Mesendoderm (in vitro differentiated cells): ENCODE results near the gene PIGH.
"Not testable (repeated sequence)": the region's sequence is repeated elsewhere in the genome, so short reads cannot be mapped to it uniquely, and the experiment has no call there.

ENCODE experiments used
- DNase-seq: peaks from one replicate; pipeline ENCODE4 v3.0.0; 2013
- H2AK5ac ChIP-seq: 2 replicates; pipeline ENCODE4 v1.6.1; 2013; ENCODE audit warnings: low read length, inconsistent platforms
- H2BK120ac ChIP-seq: 2 replicates; pipeline ENCODE4 v1.6.1; 2013; ENCODE audit warnings: low read depth, mild to moderate bottlenecking, low read length, moderate library complexity, mixed read lengths
- H2BK15ac ChIP-seq: replicated peaks from 2 replicates; pipeline ENCODE4 v1.6.1; 2013; ENCODE audit warnings: low read depth, mild to moderate bottlenecking, moderate library complexity
- H2BK5ac ChIP-seq: 2 replicates; pipeline ENCODE4 v1.6.1; 2013; ENCODE audit warnings: low read length, inconsistent platforms
- H3K18ac ChIP-seq: 2 replicates; pipeline ENCODE4 v1.6.1; 2013; ENCODE audit warnings: mild to moderate bottlenecking, low read length, mixed read lengths
- H3K23ac ChIP-seq: one replicate; pipeline ENCODE4 v1.6.1; 2013; ENCODE audit warnings: low read length
- H3K27ac ChIP-seq: 2 replicates; pipeline ENCODE4 v1.5.1; 2013; ENCODE audit warnings: low read depth, mild to moderate bottlenecking, inconsistent platforms, low read length, moderate library complexity
- H3K27me3 ChIP-seq: 2 replicates; pipeline ENCODE4 v1.6.1; 2013; ENCODE audit warnings: low read length, control low read depth, mild to moderate bottlenecking, inconsistent platforms; ENCODE audit not compliant: insufficient read depth, poor library complexity
- H3K36me3 ChIP-seq: 2 replicates; pipeline ENCODE4 v1.6.1; 2013; ENCODE audit warnings: low read length, inconsistent platforms; ENCODE audit not compliant: control insufficient read depth, insufficient read depth
- H3K4ac ChIP-seq: one replicate; pipeline ENCODE4 v1.6.1; 2013; ENCODE audit warnings: low read depth, mild to moderate bottlenecking, low read length, moderate library complexity
- H3K4me1 ChIP-seq: 2 replicates; pipeline ENCODE4 v1.6.1; 2013; ENCODE audit warnings: low read depth, low read length, inconsistent platforms; ENCODE audit not compliant: control insufficient read depth
- H3K4me2 ChIP-seq: 2 replicates; pipeline ENCODE4 v1.6.1; 2013; ENCODE audit warnings: low read length
- H3K4me3 ChIP-seq: 2 replicates; pipeline ENCODE4 v1.5.1; 2013; ENCODE audit warnings: mild to moderate bottlenecking, low read length
- H3K56ac ChIP-seq: one replicate; pipeline ENCODE4 v1.6.1; 2013; ENCODE audit warnings: low read length
- H3K79me1 ChIP-seq: 2 replicates; pipeline ENCODE4 v1.6.1; 2013; ENCODE audit warnings: low read length, inconsistent platforms
- H3K79me2 ChIP-seq: 2 replicates; pipeline ENCODE4 v1.6.1; 2013; ENCODE audit warnings: mild to moderate bottlenecking, low read length; ENCODE audit not compliant: control insufficient read depth, insufficient read depth
- H3K9ac ChIP-seq: 2 replicates; pipeline ENCODE4 v1.6.1; 2013; ENCODE audit warnings: low read length, inconsistent platforms
- H4K5ac ChIP-seq: one replicate; pipeline ENCODE4 v1.6.1; 2013; ENCODE audit warnings: low read length
- H4K8ac ChIP-seq: one replicate; pipeline ENCODE4 v1.6.1; 2013; ENCODE audit warnings: low read depth, mild to moderate bottlenecking, control low read depth, low read length, moderate library complexity
- WGBS: extraction: QIAGEN DNeasy Blood & Tissue Kit; methylation state at CpG from one replicate; pipeline ENCODE4 v1.1.7; 2013; ENCODE audit warnings: low lambda C conversion rate, missing lambda C conversion rate; ENCODE audit not compliant: insufficient coverage; ENCODE audit errors: extremely low coverage; 5-methylcytosine and 5-hydroxymethylcytosine counted together

Gene PIGH

GRCh38 chr14:67630938-67631337 lies 30.9 kb upstream of the PIGH start:
- no peak overlapping the region for H4K5ac ChIP-seq
- H2AK5ac ChIP-seq = no peak overlapping the region
- no peak overlapping the region for H3K18ac ChIP-seq
- H3K9ac ChIP-seq = no peak overlapping the region
- H3K4me1 ChIP-seq = no peaks in the 10 kb centered on the region
- no peak for DNase-seq
- H3K79me2 ChIP-seq = no peaks in the 10 kb centered on the region
- no CpG with 5 or more reads among the region's 5 CpGs for WGBS
- no peak overlapping the region for H2BK5ac ChIP-seq
- H2BK15ac ChIP-seq = no peak overlapping the region
- no peaks in the 10 kb centered on the region for H3K79me1 ChIP-seq
- no peak overlapping the region for H3K56ac ChIP-seq
- H3K23ac ChIP-seq = no peak overlapping the region
- H4K8ac ChIP-seq = no peak overlapping the region
- no peaks in the 10 kb centered on the region for H3K27me3 ChIP-seq
- no peak overlapping the region for H3K4me2 ChIP-seq
- no peak overlapping the region for H3K4me3 ChIP-seq
- H3K4ac ChIP-seq = no peak overlapping the region
- no peak overlapping the region for H3K27ac ChIP-seq
- no peak overlapping the region for H2BK120ac ChIP-seq
- H3K36me3 ChIP-seq = no peaks in the 10 kb centered on the region

- no CpG with 5 or more reads among the region's 4 CpGs for WGBS
- no peaks in the 10 kb centered on the region for H3K79me1 ChIP-seq
- no peak overlapping the region for H3K27ac ChIP-seq
- H3K4ac ChIP-seq = no peak overlapping the region
- no peak overlapping the region for H2AK5ac ChIP-seq
- no peaks in the 10 kb centered on the region for H3K4me1 ChIP-seq
- H4K8ac ChIP-seq = no peak overlapping the region
- no peak overlapping the region for H3K4me2 ChIP-seq
- no peak overlapping the region for H3K56ac ChIP-seq
- no peak overlapping the region for H4K5ac ChIP-seq
- H3K9ac ChIP-seq = no peak overlapping the region
- H2BK5ac ChIP-seq = no peak overlapping the region
- H3K79me2 ChIP-seq = no peaks in the 10 kb centered on the region
- H3K27me3 ChIP-seq = no peaks in the 10 kb centered on the region
- H3K18ac ChIP-seq = no peak overlapping the region
- H3K4me3 ChIP-seq = no peak overlapping the region
- no peak for DNase-seq
- no peak overlapping the region for H3K23ac ChIP-seq
- H3K36me3 ChIP-seq = no peaks in the 10 kb centered on the region
- H2BK120ac ChIP-seq = no peak overlapping the region
- no peak overlapping the region for H2BK15ac ChIP-seq
These were observed 30.1 kb upstream of the PIGH start for GRCh38 chr14:67630186-67630585.

DNA sequence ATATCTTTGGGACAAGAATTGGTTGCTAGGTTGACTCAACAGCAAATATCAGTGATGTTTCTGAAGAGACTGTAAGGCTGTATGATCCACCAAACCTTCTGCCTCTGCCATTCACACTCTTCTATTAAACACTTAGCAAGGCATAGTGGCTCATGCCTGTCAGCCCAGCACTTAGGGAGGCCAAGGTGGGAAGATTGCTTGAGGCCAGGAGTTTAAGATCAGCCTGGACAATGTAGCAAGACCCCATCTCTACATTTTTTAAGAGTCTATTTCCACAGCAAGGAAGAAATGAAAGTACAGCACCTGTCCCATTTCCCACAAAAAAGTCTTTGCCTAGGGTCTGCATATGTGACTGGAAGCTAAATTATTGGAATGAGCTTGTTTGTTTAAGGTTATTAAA lies 27.5 kb upstream of the PIGH start:
- Histone ChIP-seq H3K79me2 (no peaks in the 10 kb centered on the region), H3K9ac (no peak overlapping the region), H2BK5ac (no peak overlapping the region), H4K8ac (no peak overlapping the region), H3K4ac (no peak overlapping the region), H3K56ac (no peak overlapping the region), H3K27ac (no peak overlapping the region), H2AK5ac (no peak overlapping the region), H3K23ac (no peak overlapping the region), H2BK15ac (no peak overlapping the region), H3K18ac (no peak overlapping the region), H3K4me1 (no peaks in the 10 kb centered on the region), H2BK120ac (no peak overlapping the region), H4K5ac (no peak overlapping the region), H3K36me3 (no peaks in the 10 kb centered on the region), H3K4me3 (no peak overlapping the region), H3K79me1 (no peaks in the 10 kb centered on the region), H3K27me3 (no peaks in the 10 kb centered on the region), H3K4me2 (no peak overlapping the region)
- DNase-seq = no peak

- not testable (repeated sequence) for H4K8ac ChIP-seq, H3K56ac ChIP-seq, H3K79me1 ChIP-seq, H3K9ac ChIP-seq, H3K18ac ChIP-seq, H4K5ac ChIP-seq, H2BK15ac ChIP-seq, H3K27ac ChIP-seq, H3K36me3 ChIP-seq, H3K4ac ChIP-seq, H2AK5ac ChIP-seq, H3K23ac ChIP-seq, H3K27me3 ChIP-seq, H3K79me2 ChIP-seq, H2BK120ac ChIP-seq, H3K4me2 ChIP-seq, H3K4me3 ChIP-seq, H3K4me1 ChIP-seq, H2BK5ac ChIP-seq, DNase-seq
- WGBS = no CpG with 5 or more reads among the region's 1 CpG
These were observed 26.1 kb upstream of the PIGH start for GRCh38 chr14:67626131-67626530.

GRCh38 chr14:67623114-67623513 lies 23.0 kb upstream of the PIGH start:
- peak overlapping the region; percentile 65 for H3K56ac ChIP-seq
- no peak overlapping the region for H2BK5ac ChIP-seq
- H3K79me1 ChIP-seq = no peaks in the 10 kb centered on the region
- H3K79me2 ChIP-seq = no peaks in the 10 kb centered on the region
- H3K9ac ChIP-seq = no peak overlapping the region
- DNase-seq = peak; percentile 60
- H3K23ac ChIP-seq = no peak overlapping the region
- no peak overlapping the region for H4K5ac ChIP-seq
- no peak overlapping the region for H4K8ac ChIP-seq
- H3K36me3 ChIP-seq = no peaks in the 10 kb centered on the region
- no peak overlapping the region for H3K4me2 ChIP-seq
- WGBS = no CpG with 5 or more reads among the region's 2 CpGs
- H3K27ac ChIP-seq = no peak overlapping the region
- peaks cover 2% of the 10 kb centered on the region for H3K4me1 ChIP-seq
- H3K27me3 ChIP-seq = no peaks in the 10 kb centered on the region
- H2BK15ac ChIP-seq = no peak overlapping the region
- H3K4me3 ChIP-seq = no peak overlapping the region
- H2BK120ac ChIP-seq = no peak overlapping the region
- no peak overlapping the region for H3K4ac ChIP-seq
- H2AK5ac ChIP-seq = no peak overlapping the region
- peak overlapping the region; percentile 76 for H3K18ac ChIP-seq

- Histone ChIP-seq H3K9ac (no peak overlapping the region), H3K79me1 (no peaks in the 10 kb centered on the region), H4K8ac (no peak overlapping the region), H3K18ac (no peak overlapping the region), H3K79me2 (no peaks in the 10 kb centered on the region), H3K4ac (no peak overlapping the region), H2BK120ac (no peak overlapping the region), H2BK15ac (no peak overlapping the region), H3K23ac (no peak overlapping the region), H3K4me3 (no peak overlapping the region), H4K5ac (no peak overlapping the region), H3K4me1 (peaks cover 2% of the 10 kb centered on the region), H3K27me3 (no peaks in the 10 kb centered on the region), H3K4me2 (no peak overlapping the region), H3K56ac (peak overlapping the region; percentile 4), H3K27ac (no peak overlapping the region), H3K36me3 (no peaks in the 10 kb centered on the region), H2BK5ac (no peak overlapping the region), H2AK5ac (no peak overlapping the region)
- no CpG with 5 or more reads among the region's 4 CpGs for WGBS
- peak; percentile 97 for DNase-seq
These were observed 22.6 kb upstream of the PIGH start for GRCh38 chr14:67622675-67623074.
